ENCODE data around the gene PTPRT.
A peak's percentile ranks its signal among the peaks of the same experiment; 100 is the strongest.

Gene PTPRT

DNA sequence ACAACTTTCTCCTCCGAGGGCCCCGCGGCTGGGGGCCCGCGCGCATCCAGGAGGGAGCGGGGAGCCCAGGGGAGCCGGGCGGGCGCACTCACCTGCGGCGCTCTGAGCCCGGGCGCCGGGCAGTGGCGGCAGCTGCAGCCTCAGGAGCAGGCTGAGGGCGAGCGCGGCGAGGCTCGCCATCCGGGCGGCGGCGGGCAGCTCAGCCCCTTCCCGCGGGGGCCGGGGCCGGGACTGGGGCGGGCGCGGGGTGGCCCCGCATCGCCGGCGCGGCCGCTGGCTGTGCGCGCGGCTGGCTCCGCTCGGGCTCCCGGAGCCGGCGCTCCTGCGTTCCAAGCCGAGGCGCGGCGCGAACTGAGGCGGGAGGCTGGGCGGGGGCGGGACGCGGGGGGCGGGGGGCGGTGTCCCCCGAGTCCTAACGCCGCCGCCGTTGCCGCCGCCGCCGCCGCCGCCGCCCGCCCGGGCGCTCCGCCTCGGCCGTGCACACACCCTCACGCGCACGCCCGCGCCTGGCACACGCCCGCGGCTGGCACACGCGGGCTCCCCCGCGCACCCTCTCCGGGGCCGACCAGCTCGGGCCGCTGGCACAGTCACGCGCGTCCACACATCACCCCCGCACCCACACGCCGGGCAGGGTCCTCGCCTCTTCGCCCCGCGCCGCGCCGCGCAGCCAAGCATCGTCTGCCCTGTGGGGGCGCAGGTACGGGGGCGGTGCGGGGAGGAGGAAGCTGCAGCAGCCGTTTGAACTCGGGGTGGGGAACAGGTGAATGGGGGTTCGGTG lies at the start of gene PTPRT:
Gene PTPRT (minus strand): TSS at position 353 of the 778 bp plus-strand sequence. CDS start 173 bp downstream, at position 180.
- no peak for DNase-seq

- DNase-seq = no peak
Observed at GRCh38 chr20:43238833-43239232, 49.1 kb upstream of the PTPRT start.

GRCh38 chr20:43238266-43238665 lies 48.6 kb upstream of the PTPRT start:
- no peak for DNase-seq

GRCh38 chr20:43237651-43238168 lies 48.0 kb upstream of the PTPRT start:
- DNase-seq = no peak

DNA sequence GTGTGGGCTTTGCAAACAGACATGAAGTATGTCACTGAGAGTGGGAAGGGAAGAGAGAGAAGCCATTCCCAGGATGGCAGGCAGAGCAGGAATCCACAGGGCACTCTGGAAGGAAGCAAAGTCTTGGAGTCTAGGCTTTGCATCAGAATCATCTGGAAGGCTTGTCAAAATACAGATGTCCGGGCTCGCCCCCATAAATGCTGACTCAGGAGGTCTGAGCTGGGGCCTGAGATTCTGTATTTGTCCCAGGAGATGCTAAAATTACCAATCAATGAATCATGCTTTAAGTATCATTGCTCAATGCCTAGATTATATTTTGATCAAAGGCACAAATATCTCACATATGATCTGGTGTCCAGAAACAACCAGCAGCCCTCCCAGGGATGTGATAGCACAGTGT lies 46.3 kb upstream of the PTPRT start:
- no peak for DNase-seq

- no peak for DNase-seq
Observed at GRCh38 chr20:43231829-43232228, 42.1 kb upstream of the PTPRT start.

GRCh38 chr20:43229696-43230095 lies 40.0 kb upstream of the PTPRT start:
- DNase-seq = no peak

- no peak for DNase-seq
Observed at GRCh38 chr20:43220612-43221011, 30.9 kb upstream of the PTPRT start.

- no peak for DNase-seq
Observed at GRCh38 chr20:43210901-43211300, 21.2 kb upstream of the PTPRT start.

DNA sequence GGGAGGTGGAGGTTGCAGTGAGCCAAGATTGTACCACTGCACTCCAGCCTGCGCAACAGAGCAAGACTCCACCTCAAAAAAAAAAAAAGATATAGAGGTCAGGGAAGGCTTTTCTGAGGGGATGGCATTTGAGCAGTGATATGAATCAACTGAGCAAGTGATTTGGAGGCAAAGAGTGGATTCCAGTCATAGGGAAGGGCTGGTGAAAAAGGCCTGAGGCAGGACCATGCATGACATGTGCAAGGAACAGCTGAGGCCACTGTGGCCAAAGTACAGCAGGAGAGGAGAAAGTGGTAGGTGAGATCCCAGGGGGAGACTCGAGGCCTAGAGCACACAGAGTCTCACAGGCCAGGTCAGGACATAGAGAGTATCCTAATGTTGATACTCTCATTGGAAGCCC lies 20.1 kb upstream of the PTPRT start:
- no peak for DNase-seq

DNA sequence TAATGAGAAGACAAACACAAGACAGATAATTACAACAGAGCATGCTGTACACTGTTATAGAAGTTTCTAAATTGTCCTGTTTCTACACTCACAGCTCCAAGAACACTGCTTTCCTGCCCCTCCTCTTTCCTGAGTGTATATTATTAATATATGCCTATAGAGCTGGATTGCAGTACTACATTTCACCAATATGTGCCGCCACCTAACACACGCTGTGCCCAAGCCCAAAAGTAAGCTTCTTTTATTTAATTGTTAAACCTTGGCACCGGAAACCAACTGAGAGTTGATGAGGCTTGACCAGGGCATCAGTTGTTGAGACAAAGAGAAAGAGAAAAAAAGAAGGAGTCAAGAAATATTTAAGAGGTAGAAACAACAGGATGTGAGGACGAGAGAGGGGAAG lies 16.0 kb upstream of the PTPRT start:
- DNase-seq = no peak

- DNase-seq = no peak
Observed at GRCh38 chr20:43202100-43202499, 12.4 kb upstream of the PTPRT start.

DNA sequence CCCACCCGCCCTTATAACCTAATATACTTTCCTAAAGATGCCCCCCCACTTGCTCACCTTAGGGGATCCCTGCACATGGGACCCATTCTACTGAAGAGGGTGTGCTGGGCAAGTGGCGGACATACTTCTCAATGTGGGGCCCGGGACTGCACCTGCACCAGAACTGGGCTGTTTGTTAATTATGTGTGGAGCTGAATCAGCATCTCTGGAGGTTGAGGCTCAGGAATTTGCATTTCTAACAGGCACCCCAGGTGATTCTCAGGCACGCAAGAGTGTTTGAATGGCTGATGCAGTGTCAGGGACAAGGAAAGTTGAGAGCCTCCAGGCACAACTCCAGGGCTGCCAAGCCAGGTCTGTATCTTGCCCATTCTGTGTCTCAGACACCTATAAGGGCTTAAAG lies 8.9 kb upstream of the PTPRT start:
- DNase-seq = no peak

GRCh38 chr20:43196243-43196642 lies 6.5 kb upstream of the PTPRT start:
- no peak for DNase-seq

DNA sequence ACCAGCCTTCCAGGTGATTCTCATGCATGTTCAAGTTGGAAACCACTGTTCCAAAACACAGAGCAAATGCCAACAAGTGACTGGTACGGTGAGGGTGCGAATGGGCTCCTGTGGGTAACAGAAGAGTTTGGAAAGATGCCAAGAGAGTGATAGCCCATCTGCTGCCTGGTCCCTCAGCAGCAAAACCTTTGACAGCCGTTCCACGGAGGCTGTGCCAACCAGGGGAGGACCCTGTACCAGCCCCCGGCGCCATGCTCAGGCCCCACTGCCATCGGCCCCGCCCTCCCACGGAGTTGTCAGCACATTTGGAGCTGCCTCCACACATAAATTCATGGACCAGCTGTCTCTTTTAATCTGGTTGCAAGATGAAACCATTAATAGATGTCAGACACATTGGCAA lies 4.4 kb upstream of the PTPRT start:
- DNase-seq = no peak

DNA sequence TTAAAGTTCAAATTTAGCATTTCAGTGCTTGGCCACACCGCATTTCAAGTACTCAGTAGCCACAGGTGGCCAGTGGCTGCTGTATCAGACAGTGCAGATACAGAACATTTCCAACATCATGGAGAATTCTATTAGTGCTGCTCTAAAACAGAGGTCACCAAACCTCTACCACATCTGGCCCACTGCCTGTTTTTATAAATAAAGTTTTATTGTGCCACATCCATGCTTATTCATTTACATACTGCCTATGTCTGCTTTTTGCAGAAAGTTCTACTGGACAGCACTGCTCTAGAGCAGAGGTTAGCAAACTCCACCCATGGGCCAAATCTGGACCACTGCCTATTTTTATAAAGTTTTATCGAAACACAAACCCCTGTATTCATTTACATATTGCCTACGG lies 3.7 kb upstream of the PTPRT start:
- no peak for DNase-seq

GRCh38 chr20:43191946-43192863 lies 2.5 kb upstream of the PTPRT start:
- DNase-seq = no peak

- no peak for DNase-seq
Observed at GRCh38 chr20:43191143-43191542, 1.4 kb upstream of the PTPRT start.

DNA sequence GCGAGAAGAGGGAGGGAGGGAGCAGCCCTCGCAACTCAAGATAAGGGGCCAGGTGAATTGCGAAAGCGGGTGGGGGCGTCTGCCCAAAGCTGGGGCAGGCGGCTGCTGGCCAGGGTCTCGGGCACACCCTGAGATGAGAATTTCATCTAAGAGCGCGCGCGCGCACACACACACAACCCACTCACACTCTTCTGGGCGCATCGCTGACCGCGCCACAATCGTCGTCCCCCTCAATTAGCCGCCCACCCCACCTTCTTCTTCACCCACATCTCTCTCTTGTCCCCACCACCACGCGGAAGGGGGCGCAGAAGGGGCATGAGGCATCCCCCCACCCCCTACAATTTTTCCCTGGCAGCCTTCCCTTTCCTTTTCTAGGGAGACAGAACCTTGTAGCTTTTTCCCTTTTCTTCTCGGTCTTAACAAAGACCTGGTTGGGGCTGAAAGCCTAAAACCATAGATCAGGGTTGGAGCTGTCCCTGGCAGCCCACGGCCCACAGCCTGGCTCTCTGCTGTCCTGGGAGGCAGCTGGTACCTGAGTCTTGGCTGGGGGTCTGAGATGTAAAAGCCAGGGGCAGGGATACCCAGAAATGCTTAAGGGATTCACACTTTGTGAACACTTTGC lies 737 bp upstream of the PTPRT start:
- no peak for DNase-seq

GRCh38 chr20:43188861-43189553 lies 699 bp downstream of the PTPRT start:
- no peak for DNase-seq

- no peak for DNase-seq
Observed at GRCh38 chr20:43188234-43188653, 1.5 kb downstream of the PTPRT start.

GRCh38 chr20:43187476-43188233 lies 2.1 kb downstream of the PTPRT start:
- peak; percentile 44 for DNase-seq
